Adrenal gland (tissue), 5 donors: ENCODE results near the gene ZBTB46.

ENCODE experiments used
- POLR2A ChIP-seq, 2 donors: fragments of 450-650 bp; IDR thresholded peaks; one replicate each; pipeline ENCODE4 v1.6.1; 2017; ENCODE audit warnings: antibody characterized with exemption in 2 of 2, mild to moderate bottlenecking in 2 of 2, moderate library complexity in 1 of 2
- TF ChIP-seq, protein P1 (sequence below), 6 experiments: fragments of 450-650 bp in 4 of 6; fragments of 200-600 bp in 2 of 6; sonication (generic) in 1 of 6; IDR thresholded peaks; 1 replicate in 5 of 6; 2 replicates in 1 of 6; pipeline versions ENCODE4 v1.5.1 to v1.8.0; 2016 to 2021; ENCODE audit warnings: antibody characterized with exemption in 6 of 6, mild to moderate bottlenecking in 2 of 6, moderate library complexity in 1 of 6
- donor health status: DM: no; HTN: no; CAD: no.

DNA sequence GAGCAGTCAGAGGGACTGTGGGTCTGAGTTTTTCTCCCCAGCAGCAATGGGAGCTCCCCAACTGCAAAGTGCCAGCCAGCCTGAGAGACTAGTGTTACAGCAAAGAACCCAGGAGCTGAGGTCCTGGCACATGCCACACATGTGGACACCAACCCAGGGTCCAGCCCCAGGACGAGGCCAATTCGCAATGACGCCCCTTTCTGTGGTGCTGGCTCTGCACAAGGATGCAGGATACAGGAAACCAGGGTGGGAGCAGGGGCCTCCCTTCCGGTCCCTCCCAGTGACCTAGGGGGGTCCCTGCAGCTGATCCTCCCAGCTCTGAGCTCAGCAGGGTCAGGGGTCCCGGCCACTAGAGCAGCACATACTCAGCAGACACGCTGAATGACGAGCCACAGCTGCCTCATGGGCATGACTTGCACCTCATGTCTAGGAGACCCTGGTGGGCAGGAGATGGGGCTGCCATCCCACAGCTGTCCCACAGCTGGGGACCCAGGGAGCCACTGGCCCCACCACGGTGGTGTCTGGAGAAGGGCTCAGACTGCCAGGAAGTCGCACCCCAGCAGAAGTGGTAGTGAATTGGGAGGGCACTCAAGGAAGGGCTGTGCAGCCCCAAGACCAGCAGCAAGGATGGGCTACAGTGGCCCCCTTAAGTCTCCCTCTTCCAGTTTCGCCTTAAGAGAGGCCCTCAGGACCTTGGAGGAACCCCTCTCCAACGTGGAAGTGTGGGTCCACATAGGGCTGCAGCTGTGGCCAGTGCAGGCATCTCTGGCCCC is 126.9 kb downstream of the ZBTB46 start:
- TF ChIP-seq, protein P1, sequence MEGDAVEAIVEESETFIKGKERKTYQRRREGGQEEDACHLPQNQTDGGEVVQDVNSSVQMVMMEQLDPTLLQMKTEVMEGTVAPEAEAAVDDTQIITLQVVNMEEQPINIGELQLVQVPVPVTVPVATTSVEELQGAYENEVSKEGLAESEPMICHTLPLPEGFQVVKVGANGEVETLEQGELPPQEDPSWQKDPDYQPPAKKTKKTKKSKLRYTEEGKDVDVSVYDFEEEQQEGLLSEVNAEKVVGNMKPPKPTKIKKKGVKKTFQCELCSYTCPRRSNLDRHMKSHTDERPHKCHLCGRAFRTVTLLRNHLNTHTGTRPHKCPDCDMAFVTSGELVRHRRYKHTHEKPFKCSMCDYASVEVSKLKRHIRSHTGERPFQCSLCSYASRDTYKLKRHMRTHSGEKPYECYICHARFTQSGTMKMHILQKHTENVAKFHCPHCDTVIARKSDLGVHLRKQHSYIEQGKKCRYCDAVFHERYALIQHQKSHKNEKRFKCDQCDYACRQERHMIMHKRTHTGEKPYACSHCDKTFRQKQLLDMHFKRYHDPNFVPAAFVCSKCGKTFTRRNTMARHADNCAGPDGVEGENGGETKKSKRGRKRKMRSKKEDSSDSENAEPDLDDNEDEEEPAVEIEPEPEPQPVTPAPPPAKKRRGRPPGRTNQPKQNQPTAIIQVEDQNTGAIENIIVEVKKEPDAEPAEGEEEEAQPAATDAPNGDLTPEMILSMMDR (IDR thresholded peaks at IDR 0.05), result no peak
- no peak for TF ChIP-seq POLR2A (IDR thresholded peaks at IDR 0.05)
